ENCODE data around the gene CLIP3.
A peak's percentile ranks its signal among the peaks of the same experiment; 100 is the strongest.
"Not testable (repeated sequence)": the region's sequence is repeated elsewhere in the genome, so short reads cannot be mapped to it uniquely, and the experiment has no call there.

CLIP3 gene

DNA sequence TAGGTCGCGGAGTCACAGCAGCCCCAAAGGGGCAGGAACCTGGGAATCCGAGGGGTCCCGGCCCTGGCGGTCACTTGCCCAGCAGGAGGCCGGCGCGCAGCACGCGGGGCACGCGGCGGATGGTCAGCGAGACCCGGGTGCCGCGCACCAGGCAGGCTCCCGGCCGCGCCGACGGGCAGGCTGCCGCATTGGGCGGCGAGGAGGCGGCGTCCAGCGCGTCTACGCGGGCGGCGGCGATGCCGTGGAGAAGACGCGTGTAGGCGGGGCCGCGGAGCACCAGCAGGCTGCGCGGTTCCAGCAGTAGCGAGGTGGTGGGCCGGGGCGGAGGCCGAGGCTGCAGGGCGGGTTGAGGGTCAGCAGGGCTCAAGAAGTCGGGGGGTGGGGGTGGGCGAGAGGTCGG is 23.5 kb downstream of the CLIP3 start:
- no peak for DNase-seq (ENCODE audit: low read depth)

DNA sequence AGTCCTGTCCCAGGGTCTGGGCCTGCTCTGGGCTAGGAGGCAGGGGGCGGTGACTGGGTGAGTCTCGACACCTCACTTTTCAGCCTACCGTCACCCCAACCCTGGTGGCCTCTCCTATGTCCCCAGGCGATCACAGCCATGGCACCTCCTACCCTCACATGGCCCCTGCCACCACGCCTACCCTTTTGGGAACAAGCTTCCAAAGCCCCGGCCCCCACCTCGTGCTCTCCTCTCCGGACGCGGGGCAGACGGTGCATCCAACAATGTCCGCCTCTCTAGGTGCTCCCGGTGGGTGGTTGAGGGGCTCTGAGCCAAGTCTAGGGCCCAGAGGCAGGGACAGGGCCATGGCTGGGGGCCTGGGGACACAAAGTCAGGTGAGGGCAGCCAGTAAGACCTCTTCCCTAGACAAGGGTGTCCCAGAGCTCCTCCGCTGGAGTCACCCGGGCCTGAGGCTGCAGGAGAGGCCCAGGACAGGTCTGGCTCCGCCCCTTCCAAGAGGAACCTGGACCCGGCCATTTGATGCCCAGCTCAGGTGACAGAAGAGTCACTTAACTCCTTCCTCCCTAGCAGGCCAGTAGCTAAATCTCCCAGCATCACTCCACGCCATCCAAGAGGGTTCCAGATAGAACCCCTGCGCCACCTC is 24.2 kb downstream of the CLIP3 start, which contains the start of gene SYNE4:
SYNE4 (minus strand) TSS at position 478 of the 643 bp plus-strand sequence; CDS start at position 346, 132 bp downstream.
- no peak for DNase-seq (ENCODE audit: low read depth)

DNA sequence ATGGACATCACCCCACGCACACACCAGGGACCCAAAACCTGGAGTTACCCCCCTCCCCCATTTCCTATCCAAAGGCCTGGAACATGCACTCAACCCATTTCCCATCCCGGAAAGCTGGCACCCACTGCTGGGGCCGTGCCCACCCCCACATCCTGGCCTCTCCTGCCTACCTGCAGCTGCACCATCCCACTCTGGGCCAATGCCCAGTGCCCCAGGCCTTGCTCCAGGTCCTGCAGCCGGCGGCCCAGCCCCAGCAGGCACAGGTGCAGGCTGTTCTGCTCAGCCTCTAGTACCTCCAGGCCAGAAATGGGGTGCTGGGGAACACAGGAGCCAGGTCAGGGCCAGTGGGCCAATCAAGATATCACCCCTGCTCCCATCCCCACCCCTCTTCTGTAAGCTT is 25.7 kb downstream of the CLIP3 start:
- DNase-seq (ENCODE audit: low read depth), result no peak

DNA sequence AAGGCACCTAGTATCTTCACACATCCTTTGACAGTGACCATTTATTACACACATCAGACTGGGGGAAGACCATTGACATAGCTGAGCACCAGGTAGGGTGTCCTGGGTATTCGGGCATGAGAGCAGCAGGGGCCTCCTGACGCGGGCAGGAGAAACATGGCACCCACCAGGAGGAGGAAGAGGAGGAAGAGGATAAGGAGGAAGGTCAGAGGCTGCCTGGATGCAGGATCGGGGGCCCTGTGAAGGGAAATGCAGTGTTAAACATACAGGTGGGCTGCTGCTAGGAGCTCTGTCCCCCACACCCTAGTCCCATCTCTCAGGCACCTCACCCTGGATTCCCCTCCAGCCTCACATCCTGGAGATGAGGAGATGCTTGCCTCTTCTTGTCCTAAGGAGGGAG is 29.4 kb downstream of the CLIP3 start:
- DNase-seq (ENCODE audit: low read depth), result no peak

DNA sequence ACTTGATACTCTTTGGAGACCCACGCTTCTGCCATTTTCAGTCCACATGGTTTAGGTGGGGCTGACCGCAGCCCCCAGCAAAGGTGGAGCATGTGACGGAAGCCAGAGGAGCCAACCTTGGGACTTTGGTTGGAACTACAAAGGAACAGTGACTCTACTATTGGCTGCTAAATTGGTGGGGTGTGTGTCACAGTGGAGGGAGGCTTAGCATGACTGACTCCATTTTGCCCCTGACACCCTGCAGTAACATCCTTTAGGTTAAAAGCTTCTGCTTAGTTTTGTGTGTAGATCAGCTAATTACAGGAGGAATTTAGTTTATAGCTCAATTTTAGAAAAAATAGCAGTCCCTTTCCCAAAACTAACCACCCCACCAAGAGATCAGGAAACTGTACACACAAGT is 31.1 kb downstream of the CLIP3 start:
- no peak for DNase-seq (ENCODE audit: low read depth)

DNA sequence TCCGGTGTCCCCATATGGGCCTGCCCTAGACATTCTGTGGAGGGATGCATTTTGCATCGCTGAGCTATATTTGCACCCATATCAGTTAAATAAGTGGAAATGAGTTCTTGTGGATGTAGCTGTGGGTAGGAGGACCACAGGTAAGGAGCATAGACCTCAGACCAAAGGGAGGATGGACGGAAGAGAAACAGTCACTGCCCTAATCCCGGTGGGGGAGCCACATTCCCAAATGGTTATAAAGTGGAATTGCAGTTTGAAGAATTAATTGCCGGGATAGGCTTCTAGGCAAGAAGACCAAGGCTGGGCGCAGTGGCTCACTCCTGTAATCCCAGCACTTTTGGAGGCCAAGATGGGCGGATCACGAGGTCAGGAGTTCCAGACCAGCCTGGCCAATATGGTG is 35.9 kb downstream of the CLIP3 start:
- DNase-seq (ENCODE audit: low read depth), result no peak

DNA sequence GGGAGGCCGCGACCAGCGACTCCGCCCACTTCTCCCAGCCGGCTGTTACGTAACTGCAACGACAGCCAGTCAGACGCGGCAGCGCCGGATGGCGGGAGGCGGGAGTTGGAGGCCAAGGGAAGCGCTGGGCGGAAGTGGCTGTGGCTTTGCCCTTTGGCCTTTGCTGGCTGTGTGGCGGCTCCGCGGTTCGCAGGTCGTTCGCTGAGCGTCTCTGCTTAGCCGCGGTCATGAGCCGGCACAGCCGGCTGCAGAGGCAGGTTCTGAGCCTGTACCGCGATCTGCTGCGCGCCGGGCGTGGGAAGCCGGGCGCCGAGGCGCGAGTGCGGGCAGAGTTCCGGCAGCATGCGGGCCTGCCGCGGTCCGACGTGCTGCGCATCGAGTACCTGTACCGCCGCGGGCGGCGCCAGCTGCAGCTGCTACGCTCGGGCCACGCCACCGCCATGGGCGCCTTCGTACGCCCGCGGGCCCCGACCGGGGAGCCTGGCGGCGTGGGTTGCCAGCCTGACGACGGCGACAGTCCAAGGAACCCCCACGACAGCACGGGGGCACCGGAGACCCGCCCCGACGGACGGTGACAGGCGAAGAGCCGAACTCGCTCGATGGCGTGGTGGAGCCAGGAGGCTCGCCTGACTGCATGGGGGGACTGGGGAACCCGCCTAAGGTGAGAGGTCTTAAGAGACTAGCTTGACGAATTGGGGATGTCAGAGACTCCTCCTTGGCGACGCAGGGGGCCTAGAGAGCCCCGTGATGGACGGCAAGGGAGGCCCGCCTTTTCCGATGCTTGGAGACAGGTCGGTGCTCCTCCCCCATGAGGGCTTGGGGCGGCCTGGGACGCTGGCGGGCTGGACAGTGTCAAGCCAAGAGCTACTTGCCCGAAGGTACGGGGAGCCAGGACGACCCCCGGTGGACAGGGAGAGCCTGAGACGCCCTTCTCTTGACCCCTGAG is 37.4 kb downstream of the CLIP3 start, which contains the start of gene SDHAF1:
SDHAF1 (plus strand) TSS at position 141 of the 946 bp plus-strand sequence; CDS start at position 228, 87 bp downstream.
- peak; percentile 78 for DNase-seq (ENCODE audit: low read depth)

DNA sequence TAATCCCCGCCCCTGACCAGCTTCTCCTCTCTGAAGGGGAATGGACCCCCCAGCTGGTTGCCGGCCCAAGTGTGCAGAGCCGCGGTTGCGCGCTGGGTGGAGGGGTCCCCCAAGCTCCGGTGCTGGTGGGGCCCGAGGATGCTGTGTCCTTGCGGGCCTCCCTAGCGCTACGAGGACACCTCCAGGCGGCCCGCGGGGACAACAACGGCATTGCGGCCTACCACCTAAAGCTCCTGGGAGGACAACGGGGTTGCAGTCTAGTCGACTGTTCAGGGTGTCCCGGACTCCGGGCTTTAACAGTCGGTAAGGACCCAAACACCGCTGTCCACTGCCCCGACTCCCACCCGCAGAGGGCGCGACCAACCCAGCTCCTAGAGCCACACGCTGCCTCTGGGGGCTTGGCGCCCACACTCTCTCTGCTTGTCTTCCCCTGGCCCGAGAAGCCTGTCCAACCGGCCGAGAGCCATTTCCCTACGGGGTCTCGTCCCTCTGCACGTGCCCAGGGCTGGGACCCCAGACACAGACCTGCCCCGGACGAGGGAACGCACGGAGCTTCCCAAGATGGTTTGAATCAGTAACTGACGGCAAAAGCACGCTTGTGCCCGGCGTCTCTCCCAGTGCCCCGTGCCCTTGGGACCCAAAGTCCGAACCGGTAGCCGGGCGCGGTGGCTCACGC is 38.6 kb downstream of the CLIP3 start:
- no peak for DNase-seq (ENCODE audit: low read depth)

DNA sequence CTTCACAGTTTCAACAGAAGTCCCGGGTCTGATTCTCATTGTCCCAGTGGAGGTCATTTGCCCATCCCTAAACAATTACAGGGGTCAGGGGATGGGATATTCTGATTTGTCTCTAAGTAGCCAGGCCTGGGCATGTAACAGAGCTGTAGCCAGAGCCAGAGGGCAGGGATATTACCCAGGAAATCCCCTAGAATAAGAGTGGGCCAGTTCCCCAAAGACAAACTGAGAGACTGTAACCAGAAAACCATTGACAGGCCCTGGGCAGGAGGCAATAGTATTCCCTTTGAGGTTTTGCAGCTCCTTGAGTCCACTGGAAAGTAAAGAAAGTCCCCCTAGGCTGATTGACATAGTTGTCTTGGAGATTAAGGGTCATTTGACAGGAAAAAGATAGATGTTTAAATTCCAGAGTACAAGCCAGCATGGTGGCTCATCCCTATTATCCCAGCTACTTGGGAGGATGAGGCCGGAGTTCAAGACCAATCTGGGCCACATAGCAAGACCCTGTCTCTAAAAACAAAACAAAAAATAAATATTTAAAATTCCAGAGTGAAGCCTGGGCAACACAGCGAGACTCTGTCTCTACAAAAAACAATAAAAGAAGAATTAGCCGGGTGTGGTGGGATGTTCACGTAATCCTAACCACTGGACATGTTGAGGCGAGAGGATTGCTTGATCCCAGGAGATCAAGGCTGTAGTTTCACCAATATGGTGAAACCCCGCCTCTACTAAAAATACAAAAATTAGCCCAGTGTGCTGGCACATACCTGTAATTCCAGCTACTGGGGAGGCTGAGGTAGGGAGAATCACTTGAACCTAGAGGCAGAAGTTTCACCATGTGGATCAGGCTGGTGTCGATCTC is 39.5 kb downstream of the CLIP3 start:
- DNase-seq (ENCODE audit: low read depth), result no peak

DNA sequence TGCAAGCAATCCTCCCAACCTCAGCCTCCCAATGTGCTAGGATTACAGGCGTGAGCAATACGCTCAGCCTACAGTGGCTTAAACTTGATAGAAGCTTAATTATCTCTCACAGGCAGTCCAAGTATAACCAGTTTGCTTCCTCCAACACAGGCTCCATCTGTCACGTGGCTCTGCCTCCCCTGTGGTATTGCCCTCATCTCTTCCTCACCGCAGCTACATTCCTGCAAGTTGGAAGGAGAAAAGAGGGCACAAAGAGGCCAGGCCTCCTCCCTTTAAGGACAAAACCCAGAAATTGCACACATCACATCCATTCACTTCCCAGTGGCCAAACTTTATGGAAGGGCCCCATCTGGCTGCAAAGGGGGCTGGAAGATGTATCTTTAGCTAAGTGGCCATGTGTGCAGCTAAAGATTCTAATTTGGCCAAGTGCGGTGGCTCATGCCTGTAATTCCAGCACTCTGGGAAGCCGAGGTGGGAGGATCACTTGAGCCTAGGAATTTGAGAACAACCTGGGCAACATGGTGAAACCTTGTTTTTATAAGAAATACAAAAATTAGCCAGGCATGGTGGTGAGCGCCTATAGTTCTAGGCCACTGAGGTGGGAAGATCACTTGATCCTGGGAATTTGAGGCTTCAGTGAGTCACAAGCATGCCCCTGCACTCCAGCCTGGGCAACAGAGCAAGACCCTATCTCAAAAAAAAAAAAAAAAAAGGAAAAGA is 40.8 kb downstream of the CLIP3 start:
- no peak for DNase-seq (ENCODE audit: low read depth)

DNA sequence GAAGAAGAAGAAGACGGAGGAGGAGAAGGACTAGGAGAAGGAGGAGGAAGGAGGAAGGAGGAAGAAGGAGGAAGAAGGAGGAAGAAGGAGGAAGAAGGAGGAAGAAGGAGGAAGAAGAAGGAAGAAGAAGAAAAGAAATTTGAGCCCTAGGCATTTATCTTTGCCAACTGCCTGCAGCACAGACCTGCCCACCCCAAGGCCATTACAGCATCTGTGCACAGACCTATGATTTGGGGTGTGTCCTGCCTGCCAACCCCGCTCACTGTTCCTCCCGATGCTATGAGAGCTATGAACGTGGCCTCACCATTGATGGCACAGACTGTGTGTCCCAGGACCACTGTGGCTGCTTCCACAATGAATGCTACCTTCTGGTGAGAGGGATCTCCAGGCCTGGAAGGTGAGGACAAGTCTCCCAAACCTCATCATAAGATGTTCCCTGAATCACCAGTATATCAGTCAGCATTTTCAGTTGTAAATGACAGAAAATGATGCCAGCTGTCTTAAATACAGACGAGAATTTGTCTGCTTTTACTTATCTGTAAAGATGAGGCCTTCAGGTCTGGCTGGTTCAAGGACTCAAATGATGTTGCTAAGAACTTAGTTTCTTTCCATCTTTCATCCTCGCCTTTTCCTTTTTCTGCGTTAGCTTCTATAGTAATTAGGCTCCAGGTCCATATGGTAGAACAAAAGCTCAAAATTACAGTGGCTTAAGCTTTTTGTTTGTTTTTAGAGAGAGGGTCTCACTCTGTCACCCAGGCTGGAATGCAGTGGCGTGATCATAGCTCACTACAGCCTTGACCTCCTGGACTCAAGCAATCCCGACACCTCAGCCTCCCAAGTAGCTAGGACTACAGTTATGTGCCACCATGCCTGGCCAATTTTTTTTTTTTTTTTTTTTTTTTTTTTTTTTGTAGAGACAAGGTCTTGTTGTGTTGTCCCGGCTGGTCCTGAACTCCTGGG is 41.6 kb downstream of the CLIP3 start:
- DNase-seq (ENCODE audit: low read depth), result no peak

DNA sequence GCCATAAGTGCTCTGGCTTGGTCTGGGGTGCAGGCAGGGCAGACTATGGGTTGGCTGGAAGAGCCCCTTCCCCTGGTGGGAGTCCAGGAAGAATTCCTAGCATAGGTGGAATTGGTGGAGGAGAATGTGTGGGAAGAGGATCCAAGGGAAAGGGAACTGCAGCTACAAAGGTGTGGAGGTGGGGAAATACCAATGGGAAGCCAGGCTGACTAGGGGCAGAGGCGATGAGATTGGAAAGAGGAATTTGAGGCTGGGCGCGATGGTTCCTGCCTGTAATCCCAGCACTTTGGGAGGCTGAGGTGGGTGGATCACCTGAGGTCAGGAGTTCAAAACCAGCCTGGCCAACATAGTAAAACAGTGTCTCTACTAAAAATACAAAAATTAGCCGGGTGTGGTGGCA is 42.5 kb downstream of the CLIP3 start:
- no peak for DNase-seq (ENCODE audit: low read depth)

DNA sequence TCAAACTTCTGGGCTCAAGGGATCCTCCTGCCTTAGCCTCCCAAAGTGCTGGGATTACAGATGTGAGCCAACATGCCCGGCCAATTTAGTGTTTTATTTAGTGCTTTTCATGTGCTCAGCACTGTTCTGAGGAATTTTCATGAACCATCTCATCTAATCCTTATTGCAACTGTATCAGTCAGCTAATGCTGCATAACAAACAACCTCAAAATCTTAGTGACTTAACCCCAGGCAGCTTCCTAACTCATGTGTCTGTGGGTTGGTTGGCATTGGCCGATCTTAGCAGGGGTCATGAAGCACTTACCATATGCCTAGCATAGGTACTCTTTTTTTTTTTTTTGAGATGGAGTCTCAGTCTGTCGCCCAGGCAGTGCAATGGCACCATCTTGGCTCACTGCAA is 43.8 kb downstream of the CLIP3 start:
- no peak for DNase-seq (ENCODE audit: low read depth)

DNA sequence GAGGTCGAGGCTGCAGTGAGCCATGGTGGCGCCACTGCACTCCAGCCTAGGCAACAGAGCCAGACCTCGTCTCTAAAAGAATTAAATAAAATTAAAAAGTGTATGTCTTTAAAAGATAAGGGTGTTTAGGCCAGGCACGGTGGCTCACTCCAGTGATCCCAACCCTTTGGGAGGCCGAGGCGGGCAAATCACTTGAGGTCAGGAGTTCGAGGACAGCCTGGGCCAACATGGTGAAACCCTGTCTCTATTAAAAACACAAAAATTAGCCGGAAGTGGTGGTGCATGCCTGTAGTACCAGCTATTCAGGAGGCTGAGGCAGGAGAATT is 45.1 kb downstream of the CLIP3 start:
- no peak for DNase-seq (ENCODE audit: low read depth)

DNA sequence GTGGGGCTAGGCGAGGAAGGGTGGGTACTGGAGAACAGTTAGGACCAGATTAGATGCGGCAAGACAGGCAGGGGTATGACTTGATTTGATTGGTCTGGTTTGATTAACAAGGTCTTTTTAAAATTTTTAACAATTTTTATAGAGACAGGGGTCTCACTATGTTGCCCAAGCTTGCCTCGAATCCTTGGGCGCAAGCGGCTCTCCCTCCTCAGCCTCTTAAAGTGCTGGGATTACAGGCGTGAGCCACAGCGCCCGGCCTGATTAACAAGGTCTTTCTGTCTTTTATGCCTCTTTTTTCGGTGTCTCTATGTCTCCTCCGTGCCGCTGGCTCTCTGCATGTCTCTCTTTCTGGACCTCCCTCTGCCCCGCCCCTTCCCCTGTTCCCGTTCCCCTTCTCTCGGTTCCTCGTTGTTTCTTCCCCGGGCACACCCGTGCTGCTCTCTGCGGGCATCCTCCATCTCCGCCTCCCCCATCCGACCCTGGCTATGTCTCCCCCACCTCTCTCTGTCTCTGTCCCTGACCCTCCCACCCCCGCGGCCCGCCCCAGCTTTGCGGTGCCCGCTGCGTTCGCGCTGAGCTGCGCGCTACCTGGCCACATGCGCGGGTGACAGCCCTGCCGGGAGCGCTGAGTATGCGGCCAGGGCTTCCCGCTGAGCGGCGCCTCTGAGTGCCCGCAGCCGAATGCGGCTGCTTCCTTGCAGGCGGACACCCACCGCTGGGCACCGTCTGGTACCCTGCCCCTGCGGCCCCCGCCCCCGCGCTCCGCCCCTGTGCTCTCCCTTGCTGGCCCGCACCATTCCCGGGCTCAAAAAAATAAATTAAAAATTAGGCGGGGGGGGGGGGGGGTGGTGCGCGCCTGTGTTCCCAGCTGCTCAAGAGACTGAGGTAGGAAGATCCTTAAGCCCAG is 45.8 kb downstream of the CLIP3 start:
- no peak for DNase-seq (ENCODE audit: low read depth)

DNA sequence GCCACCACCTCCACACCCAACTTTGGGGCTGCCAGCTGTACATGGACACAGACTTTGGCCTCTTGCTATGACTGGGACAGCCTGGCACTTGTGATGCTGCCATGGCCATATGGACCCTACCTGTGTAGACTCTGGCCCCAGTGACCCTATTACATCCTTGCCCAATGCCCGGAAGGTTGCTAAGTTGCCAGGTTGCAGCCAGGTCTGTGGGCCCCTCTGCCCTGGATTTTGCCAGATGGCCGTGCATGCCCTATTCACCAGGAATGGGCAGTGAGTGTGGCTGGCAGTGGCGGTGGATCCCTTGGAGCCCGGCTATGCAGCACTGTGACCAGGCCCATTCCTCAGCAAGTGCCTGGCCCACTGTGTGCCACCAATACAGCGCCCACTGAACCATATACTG is 46.6 kb downstream of the CLIP3 start:
- no peak for DNase-seq (ENCODE audit: low read depth)

DNA sequence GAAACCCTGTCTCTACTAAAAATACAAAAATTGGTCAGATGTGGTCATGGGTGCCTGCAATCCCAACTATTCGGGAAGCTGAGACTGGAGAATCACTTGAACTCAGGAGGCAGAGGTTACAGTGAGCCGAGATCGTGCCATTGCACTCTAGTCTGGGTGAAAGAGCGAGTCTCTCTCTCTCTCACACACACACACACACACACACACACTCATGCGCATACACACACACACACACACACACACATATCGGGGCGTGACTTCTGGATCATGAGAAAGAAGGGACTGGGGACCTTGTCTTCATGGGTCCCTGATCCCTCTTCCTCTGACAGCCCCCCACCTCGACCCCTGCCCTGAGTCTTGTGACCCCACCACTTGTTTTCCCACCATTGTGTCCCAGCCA is 49.5 kb downstream of the CLIP3 start:
- no peak for DNase-seq (ENCODE audit: low read depth)

DNA sequence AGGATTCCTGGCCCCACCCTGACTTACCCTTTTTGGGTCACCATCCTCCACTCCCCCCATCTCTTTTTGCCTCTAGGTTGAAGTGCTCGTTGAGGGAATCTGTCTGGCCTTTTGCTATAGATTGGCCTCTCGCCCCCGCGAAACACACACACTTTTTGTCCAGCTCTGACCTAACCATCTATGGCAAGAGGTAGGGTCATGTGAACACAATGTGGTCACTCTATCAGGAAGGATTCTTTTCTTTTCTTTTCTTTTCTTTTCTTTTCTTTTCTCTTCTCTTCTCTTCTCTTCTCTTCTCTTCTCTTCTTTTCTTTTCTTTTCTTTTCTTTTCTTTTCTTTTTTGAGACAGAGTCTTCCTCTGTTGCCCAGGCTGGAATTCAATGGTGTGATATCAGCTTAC is 51.7 kb downstream of the CLIP3 start:
- not testable (repeated sequence) for DNase-seq (ENCODE audit: low read depth)

DNA sequence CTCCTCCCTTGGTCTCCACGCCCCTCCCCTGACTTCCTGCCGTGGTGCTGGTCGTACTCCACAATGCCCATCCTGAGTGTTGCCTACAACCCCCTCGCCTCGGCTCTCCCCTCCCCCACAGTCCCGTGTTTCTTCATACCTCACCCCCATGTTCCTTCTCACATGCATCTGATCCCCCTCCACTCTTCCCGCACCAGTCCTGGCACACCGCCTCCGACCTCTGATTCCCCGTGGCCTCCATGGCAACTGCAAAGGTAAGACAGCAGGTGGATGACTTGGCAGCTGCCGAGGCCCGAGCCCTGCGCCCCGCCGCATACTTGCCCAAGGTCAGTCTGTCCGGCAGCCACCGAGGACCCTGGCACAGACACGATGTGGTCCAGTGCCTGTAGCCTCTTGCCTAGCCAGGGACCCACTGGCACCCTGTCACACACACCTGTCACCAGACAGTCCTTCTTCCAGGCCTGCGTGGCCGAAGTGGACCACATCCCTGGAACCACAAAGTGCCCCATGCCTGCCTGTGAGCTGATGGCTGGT is 53.8 kb downstream of the CLIP3 start:
- no peak for DNase-seq (ENCODE audit: low read depth)

Data from stimulated activated CD8-positive, alpha-beta memory T cell treated with anti-CD3 and anti-CD28 coated beads, Interleukin-15, amount 100 ng/mL, for 24 hours (primary cell).